K562 (cell line): ENCODE data around the gene PACSIN2.

Experiments used
- BRD4 ChIP-seq: fragments of 200-600 bp; sonication (generic); IDR thresholded peaks from 2 replicates; pipeline ENCODE4 v1.6.1; 2017; ENCODE audit warnings: inconsistent platforms
- FOXM1 ChIP-seq, 2 experiments: fragments of 450-650 bp in 1 of 2; sonication (generic) in 1 of 2; formaldehyde crosslinking in 1 of 2; IDR thresholded peaks; 2 replicates each; pipeline versions ENCODE4 v1.6.1 to v1.9.0; 2017 to 2022; ENCODE audit warnings: low read depth in 2 of 2, mild to moderate bottlenecking in 2 of 2, missing genetic modification reagents in 1 of 2, moderate library complexity in 1 of 2
- KAT7 ChIP-seq: sonication (generic); formaldehyde crosslinking; IDR thresholded peaks from 2 replicates; pipeline ENCODE4 v1.8.0; 2022; ENCODE audit warnings: missing genetic modification reagents, mild to moderate bottlenecking, borderline replicate concordance
- KLF16 ChIP-seq: IDR thresholded peaks from 2 replicates; pipeline ENCODE4 v1.6.1; 2016; ENCODE audit warnings: antibody characterized with exemption

- TF ChIP-seq FOXM1 (IDR thresholded peaks at IDR 0.05; ENCODE audit: low read depth) (no peak), FOXM1 (CRISPR knock-in tag; IDR thresholded peaks at IDR 0.05; ENCODE audit: low read depth) (no peak), BRD4 (no peak), KAT7 (CRISPR knock-in tag) (no peak), KLF16 (no peak)
Measured at GRCh38 chr22:42895541-42895981, 119.4 kb downstream of the PACSIN2 start.
